Uterine smooth muscle cell (primary cell): ENCODE measurements around the gene DEK. TPM values are rescaled to one million over a fixed set of nuclear protein-coding genes. Genes with fewer than 3 reads are reported as not detected.

Source experiments
- total RNA-seq: library from RNA; depleted of rRNA; stranded (reverse); fragments of >200 nt; gene quantifications from 2 replicates; pipeline ENCODE4 v1.2.3, GENCODE V29; 2014

The DEK gene, protein sequence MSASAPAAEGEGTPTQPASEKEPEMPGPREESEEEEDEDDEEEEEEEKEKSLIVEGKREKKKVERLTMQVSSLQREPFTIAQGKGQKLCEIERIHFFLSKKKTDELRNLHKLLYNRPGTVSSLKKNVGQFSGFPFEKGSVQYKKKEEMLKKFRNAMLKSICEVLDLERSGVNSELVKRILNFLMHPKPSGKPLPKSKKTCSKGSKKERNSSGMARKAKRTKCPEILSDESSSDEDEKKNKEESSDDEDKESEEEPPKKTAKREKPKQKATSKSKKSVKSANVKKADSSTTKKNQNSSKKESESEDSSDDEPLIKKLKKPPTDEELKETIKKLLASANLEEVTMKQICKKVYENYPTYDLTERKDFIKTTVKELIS
- 133 and 227 TPM in 2 replicates for total RNA-seq

GRCh38 chr6:18264219-18264922, at the start of gene DEK:
Gene DEK (minus strand): TSS chr6:18264530. CDS start chr6:18263987, 543 bp downstream.

Other genes with a start within 250 kb of the DEK start
- 2.7 and 3.3 TPM in 2 replicates for gene NHLRC1, start 141.9 kb downstream of the DEK start, total RNA-seq
- gene TPMT, start 109.5 kb downstream of the DEK start, total RNA-seq: 27.4 and 55.6 TPM in 2 replicates
- gene KDM1B, start 109.1 kb downstream of the DEK start, total RNA-seq: 29.7 and 30.4 TPM in 2 replicates
- 0.55 and 0.62 TPM in 2 replicates for gene RNF144B, start 122.8 kb upstream of the DEK start, total RNA-seq